Neural cell (in vitro differentiated cells): ENCODE data around the gene SREBF1. TPM values are rescaled to one million over a fixed set of nuclear protein-coding genes. Genes with fewer than 3 reads are reported as not detected.

Experiments used
- H2AFZ ChIP-seq: fragments of 200-600, 300-800 bp; sonication (generic), shearing (Covaris generic); 2 replicates; pipeline ENCODE4 v1.6.0; 2014; ENCODE audit warnings: low read depth, mild to moderate bottlenecking, antibody characterized with exemption, low read length, moderate library complexity
- H3F3A ChIP-seq: fragments of 200-600 bp; shearing (Covaris generic); 2 replicates; pipeline ENCODE4 v1.6.1; 2016; ENCODE audit warnings: mild to moderate bottlenecking, moderate library complexity, mixed read lengths, antibody characterized with exemption, low read length; ENCODE audit not compliant: insufficient read depth, poor library complexity, severe bottlenecking
- H3K27ac ChIP-seq: fragments of 200-600, 300-800 bp; sonication (generic), shearing (Covaris generic); 2 replicates; pipeline ENCODE4 v1.5.1; 2014; ENCODE audit warnings: mild to moderate bottlenecking, low read length, moderate library complexity
- H3K27me3 ChIP-seq: fragments of 300-800, 200-600 bp; sonication (generic), shearing (Covaris generic); 2 replicates; pipeline ENCODE4 v1.6.0; 2014; ENCODE audit warnings: mild to moderate bottlenecking, low read depth, low read length, moderate library complexity; ENCODE audit not compliant: insufficient read depth
- H3K36me3 ChIP-seq: fragments of 300-800, 200-600 bp; sonication (generic), shearing (Covaris generic); 2 replicates; pipeline ENCODE4 v1.5.1; 2014; ENCODE audit warnings: mild to moderate bottlenecking, antibody characterized with exemption, low read length, moderate library complexity; ENCODE audit not compliant: insufficient read depth
- H3K4me2 ChIP-seq: fragments of 300-800, 200-600 bp; sonication (generic), shearing (Covaris generic); 2 replicates; pipeline ENCODE4 v1.6.0; 2014; ENCODE audit warnings: mild to moderate bottlenecking, low read length
- H3K4me3 ChIP-seq: fragments of 300-800, 200-600 bp; sonication (generic), shearing (Covaris generic); 2 replicates; pipeline ENCODE4 v1.5.1; 2014; ENCODE audit warnings: mild to moderate bottlenecking, low read length, moderate library complexity
- H3K79me2 ChIP-seq: fragments of 200-600 bp; shearing (Covaris generic); replicated peaks from 2 replicates; pipeline ENCODE4 v1.6.0; 2014; ENCODE audit warnings: mild to moderate bottlenecking, low read length, moderate library complexity; ENCODE audit not compliant: insufficient read depth
- H3K9ac ChIP-seq: fragments of 300-800, 200-600 bp; sonication (generic), shearing (Covaris generic); 2 replicates; pipeline ENCODE4 v1.6.1; 2016; ENCODE audit warnings: mild to moderate bottlenecking, low read length, mixed read lengths
- H3K9me2 ChIP-seq: fragments of 200-600 bp; shearing (Covaris generic); 2 replicates; pipeline ENCODE4 v1.6.1; 2016; ENCODE audit warnings: mild to moderate bottlenecking, low read length, mixed read lengths; ENCODE audit not compliant: insufficient read depth
- H3K9me3 ChIP-seq: fragments of 200-600, 300-800 bp; sonication (generic), shearing (Covaris generic); 2 replicates; pipeline ENCODE4 v1.6.1; 2016; ENCODE audit warnings: mild to moderate bottlenecking, mixed run types, low read length, moderate library complexity, mixed read lengths
- H4K20me1 ChIP-seq: fragments of 200-600 bp; shearing (Covaris generic); 2 replicates; pipeline ENCODE4 v1.6.1; 2016; ENCODE audit warnings: mild to moderate bottlenecking, mixed run types; ENCODE audit not compliant: insufficient read depth
- EP300 ChIP-seq: fragments of 450-650 bp; conservative IDR thresholded peaks from 2 replicates; pipeline ENCODE4 v1.6.1; 2014; ENCODE audit warnings: antibody characterized with exemption, mild to moderate bottlenecking, moderate library complexity; ENCODE audit not compliant: poor library complexity, severe bottlenecking
- EZH2 ChIP-seq: fragments of 200-600, 300-800 bp; shearing (Covaris generic), sonication (generic); IDR thresholded peaks from 2 replicates; pipeline ENCODE4 v1.6.1; 2014; ENCODE audit warnings: antibody characterized with exemption, low read length, borderline replicate concordance, mild to moderate bottlenecking; ENCODE audit not compliant: insufficient read depth, poor library complexity, severe bottlenecking
- MXI1 ChIP-seq: fragments of 450-650 bp; conservative IDR thresholded peaks from 2 replicates; pipeline ENCODE4 v1.6.1; 2014; ENCODE audit warnings: antibody characterized with exemption, mild to moderate bottlenecking; ENCODE audit not compliant: poor library complexity, severe bottlenecking
- RAD21 ChIP-seq: fragments of 450-650 bp; conservative IDR thresholded peaks from 2 replicates; pipeline ENCODE4 v1.6.1; 2014; ENCODE audit warnings: antibody characterized with exemption, mild to moderate bottlenecking, moderate library complexity
- SMC3 ChIP-seq: fragments of 450-650 bp; conservative IDR thresholded peaks from 2 replicates; pipeline ENCODE4 v1.6.1; 2014; ENCODE audit warnings: antibody characterized with exemption, mild to moderate bottlenecking, moderate library complexity; ENCODE audit not compliant: poor library complexity
- TAF1 ChIP-seq: IDR thresholded peaks from 2 replicates; pipeline ENCODE4 v1.6.1; 2012; ENCODE audit warnings: low read depth
- polyA plus RNA-seq: library from polyadenylated mRNA; depleted of rRNA; stranded (reverse); fragments of >200 nt; gene quantifications from 2 replicates; pipeline ENCODE4 v1.2.3, GENCODE V29; 2014
- TF ChIP-seq, protein P1 (sequence below): fragments of 450-650 bp; IDR thresholded peaks from 2 replicates; pipeline ENCODE4 v1.5.1; 2014; ENCODE audit warnings: antibody characterized with exemption, mild to moderate bottlenecking, moderate library complexity; ENCODE audit not compliant: poor library complexity, severe bottlenecking
- TF ChIP-seq, protein P2 (sequence below): IDR thresholded peaks from 2 replicates; pipeline ENCODE4 v1.6.1; 2012; ENCODE audit warnings: borderline replicate concordance

SREBF1 gene
- polyA plus RNA-seq, 1 donor from 2014 or later = 22.5 TPM

DNA sequence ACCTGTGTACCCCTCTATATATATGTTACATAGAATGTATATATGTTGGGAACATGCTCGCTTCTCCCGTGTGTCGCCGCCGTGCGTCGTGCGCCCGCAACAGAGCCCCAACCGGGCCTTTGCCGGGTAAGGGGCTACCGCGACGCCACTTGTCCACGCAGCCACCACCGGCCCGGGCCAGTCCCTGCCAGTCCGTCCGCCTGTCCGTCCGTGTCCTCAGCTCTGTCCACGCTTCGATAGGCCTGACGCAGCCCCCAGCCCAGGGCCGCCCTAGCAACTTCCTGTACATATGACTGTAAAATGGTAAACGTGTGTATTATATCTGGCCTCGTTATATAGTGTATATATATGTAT, 25.9 kb downstream of the SREBF1 start:
- Histone ChIP-seq H3K9me2 (no peaks in the 10 kb centered on the region), H4K20me1 (no peaks in the 10 kb centered on the region), H3K36me3 (no peaks in the 10 kb centered on the region), H3K27ac (no peak overlapping the region), H3K4me2 (no peak overlapping the region), H2AFZ (no peak overlapping the region), H3F3A (no peaks in the 10 kb centered on the region), H3K4me3 (no peak overlapping the region), H3K9ac (no peak overlapping the region), H3K9me3 (no peaks in the 10 kb centered on the region), H3K27me3 (no peaks in the 10 kb centered on the region), H3K79me2 (no peaks in the 10 kb centered on the region)
- TF ChIP-seq, protein P1, sequence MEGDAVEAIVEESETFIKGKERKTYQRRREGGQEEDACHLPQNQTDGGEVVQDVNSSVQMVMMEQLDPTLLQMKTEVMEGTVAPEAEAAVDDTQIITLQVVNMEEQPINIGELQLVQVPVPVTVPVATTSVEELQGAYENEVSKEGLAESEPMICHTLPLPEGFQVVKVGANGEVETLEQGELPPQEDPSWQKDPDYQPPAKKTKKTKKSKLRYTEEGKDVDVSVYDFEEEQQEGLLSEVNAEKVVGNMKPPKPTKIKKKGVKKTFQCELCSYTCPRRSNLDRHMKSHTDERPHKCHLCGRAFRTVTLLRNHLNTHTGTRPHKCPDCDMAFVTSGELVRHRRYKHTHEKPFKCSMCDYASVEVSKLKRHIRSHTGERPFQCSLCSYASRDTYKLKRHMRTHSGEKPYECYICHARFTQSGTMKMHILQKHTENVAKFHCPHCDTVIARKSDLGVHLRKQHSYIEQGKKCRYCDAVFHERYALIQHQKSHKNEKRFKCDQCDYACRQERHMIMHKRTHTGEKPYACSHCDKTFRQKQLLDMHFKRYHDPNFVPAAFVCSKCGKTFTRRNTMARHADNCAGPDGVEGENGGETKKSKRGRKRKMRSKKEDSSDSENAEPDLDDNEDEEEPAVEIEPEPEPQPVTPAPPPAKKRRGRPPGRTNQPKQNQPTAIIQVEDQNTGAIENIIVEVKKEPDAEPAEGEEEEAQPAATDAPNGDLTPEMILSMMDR = no peak

DNA sequence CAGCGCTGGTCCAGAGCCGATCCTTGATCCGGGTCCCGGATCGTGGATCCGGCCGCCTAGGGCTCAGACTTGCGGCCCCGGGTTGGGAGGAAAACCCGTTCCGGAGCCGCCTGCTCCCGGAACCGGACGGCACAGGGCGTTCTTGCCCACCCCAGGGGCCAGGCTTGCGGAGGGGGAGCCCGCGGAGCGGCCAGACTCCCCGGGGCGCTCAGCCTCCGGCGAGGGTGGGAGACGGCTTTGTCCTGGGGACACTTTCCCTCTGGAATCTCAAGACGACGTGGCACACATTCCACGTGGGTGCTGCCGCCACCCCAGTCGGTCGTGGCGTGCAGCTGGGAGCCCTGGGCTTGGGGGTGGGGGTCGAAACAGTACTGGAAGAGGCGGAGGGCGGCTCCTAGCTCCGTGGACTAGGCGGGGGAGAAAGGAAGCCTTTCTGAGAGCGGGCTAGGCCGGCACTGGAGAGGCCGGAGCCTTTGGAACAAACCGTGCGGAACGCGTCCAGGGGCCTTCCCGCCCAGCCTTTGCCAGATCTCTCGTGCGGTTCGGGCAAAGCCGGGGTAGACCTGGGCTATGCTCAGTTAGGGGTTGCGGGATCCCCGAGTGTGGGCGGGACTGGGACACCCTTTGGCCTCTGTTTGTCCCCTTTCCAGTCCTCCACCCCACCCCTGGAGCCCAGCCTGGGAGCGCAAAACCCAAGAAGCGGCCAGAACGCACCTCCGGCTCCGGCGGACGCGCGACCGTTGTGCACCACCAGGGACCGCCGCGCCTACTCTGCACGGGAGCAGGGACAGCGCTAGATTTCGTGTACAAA, 26.5 kb downstream of the SREBF1 start:
- H3K27ac ChIP-seq = no peak overlapping the region
- H3F3A ChIP-seq = no peaks in the 10 kb centered on the region
- TF ChIP-seq RAD21 (no peak), SMC3 (peak; percentile 22)
- H3K27me3 ChIP-seq = no peaks in the 10 kb centered on the region
- H3K4me3 ChIP-seq = no peak overlapping the region
- no peaks in the 10 kb centered on the region for H3K9me2 ChIP-seq
- H3K9me3 ChIP-seq = no peaks in the 10 kb centered on the region
- H3K9ac ChIP-seq = no peak overlapping the region
- no peaks in the 10 kb centered on the region for H4K20me1 ChIP-seq
- H3K4me2 ChIP-seq = no peak overlapping the region
- no peaks in the 10 kb centered on the region for H3K79me2 ChIP-seq
- H3K36me3 ChIP-seq = no peaks in the 10 kb centered on the region
- H2AFZ ChIP-seq = no peak overlapping the region

DNA sequence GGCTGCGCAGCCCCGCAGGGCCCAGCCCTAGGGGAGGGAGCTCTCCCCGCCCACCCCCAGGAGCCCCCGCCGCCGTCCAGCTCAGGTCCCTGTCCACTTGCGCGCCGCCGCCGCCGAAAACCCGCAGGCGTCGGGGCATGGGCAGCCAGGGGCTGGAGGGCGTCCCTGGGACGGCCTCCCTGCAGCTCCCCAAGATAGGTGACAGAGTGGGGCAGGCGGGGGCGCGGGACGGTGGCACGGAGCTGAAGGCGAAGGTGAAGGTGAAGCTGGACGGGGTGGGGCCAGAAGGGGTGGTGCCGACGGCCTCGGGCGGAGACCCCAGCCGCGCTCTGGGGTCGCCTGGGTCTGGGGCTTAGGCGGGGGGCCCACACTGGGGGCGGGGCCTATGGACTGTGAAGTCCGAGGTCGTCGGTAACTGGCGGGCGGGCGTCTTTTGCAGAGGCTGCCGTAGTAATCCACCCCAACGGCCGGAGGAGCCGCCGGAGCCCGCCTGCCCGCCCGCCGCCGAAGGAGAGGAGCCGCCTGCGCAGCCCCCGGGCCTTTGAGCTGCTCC, 27.2 kb downstream of the SREBF1 start:
- Histone ChIP-seq H3K4me3 (no peak overlapping the region), H3K9me2 (no peaks in the 10 kb centered on the region), H3K79me2 (no peaks in the 10 kb centered on the region), H3K9me3 (no peaks in the 10 kb centered on the region), H3K4me2 (no peak overlapping the region), H3K36me3 (no peaks in the 10 kb centered on the region), H2AFZ (no peak overlapping the region), H3F3A (no peaks in the 10 kb centered on the region), H3K9ac (no peak overlapping the region), H3K27ac (no peak overlapping the region), H4K20me1 (no peaks in the 10 kb centered on the region), H3K27me3 (no peaks in the 10 kb centered on the region)
- TF ChIP-seq, protein P2, sequence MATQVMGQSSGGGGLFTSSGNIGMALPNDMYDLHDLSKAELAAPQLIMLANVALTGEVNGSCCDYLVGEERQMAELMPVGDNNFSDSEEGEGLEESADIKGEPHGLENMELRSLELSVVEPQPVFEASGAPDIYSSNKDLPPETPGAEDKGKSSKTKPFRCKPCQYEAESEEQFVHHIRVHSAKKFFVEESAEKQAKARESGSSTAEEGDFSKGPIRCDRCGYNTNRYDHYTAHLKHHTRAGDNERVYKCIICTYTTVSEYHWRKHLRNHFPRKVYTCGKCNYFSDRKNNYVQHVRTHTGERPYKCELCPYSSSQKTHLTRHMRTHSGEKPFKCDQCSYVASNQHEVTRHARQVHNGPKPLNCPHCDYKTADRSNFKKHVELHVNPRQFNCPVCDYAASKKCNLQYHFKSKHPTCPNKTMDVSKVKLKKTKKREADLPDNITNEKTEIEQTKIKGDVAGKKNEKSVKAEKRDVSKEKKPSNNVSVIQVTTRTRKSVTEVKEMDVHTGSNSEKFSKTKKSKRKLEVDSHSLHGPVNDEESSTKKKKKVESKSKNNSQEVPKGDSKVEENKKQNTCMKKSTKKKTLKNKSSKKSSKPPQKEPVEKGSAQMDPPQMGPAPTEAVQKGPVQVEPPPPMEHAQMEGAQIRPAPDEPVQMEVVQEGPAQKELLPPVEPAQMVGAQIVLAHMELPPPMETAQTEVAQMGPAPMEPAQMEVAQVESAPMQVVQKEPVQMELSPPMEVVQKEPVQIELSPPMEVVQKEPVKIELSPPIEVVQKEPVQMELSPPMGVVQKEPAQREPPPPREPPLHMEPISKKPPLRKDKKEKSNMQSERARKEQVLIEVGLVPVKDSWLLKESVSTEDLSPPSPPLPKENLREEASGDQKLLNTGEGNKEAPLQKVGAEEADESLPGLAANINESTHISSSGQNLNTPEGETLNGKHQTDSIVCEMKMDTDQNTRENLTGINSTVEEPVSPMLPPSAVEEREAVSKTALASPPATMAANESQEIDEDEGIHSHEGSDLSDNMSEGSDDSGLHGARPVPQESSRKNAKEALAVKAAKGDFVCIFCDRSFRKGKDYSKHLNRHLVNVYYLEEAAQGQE = no peak
- TF ChIP-seq EP300 (no peak), EZH2 (no peak), TAF1 (no peak), MXI1 (no peak)
